AG09309 (cell line): ENCODE results near the gene NCAM1.

Experiments
- DNase-seq: peaks from one replicate; pipeline ENCODE4 v3.0.0-alpha.2; 2010; ENCODE audit warnings: low read depth
- H3K4me3 ChIP-seq: 2 replicates; pipeline ENCODE4 v1.5.1; 2011; ENCODE audit warnings: mild to moderate bottlenecking, low read depth, low read length, moderate library complexity; ENCODE audit not compliant: control insufficient read depth
- TF ChIP-seq, protein P1 (sequence below): IDR thresholded peaks from 2 replicates; pipeline ENCODE4 v1.5.1; 2011; ENCODE audit warnings: mild to moderate bottlenecking, low read depth, low read length, inconsistent platforms; ENCODE audit not compliant: insufficient read depth, control insufficient read depth; ENCODE audit errors: missing control alignments

Gene NCAM1

DNA sequence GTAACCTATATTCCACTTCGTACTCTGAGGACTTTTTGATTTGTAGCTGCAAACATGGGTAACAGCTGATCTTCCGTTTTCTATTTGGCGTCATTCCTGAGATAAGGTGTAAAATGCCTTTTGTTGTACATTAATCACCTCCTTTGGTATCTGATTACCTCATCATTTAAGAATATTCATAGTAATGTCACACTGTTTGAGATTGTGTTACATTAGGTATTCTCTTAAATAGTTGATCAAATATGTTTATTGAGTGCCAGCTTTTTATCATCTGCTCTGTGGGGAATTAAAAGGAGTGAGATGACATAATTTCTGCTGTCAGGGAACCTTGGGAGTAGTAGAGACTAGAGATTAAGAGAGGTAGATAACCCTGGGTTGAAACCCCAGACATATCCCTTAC is 5.9 kb downstream of the NCAM1 start:
- TF ChIP-seq, protein P1, sequence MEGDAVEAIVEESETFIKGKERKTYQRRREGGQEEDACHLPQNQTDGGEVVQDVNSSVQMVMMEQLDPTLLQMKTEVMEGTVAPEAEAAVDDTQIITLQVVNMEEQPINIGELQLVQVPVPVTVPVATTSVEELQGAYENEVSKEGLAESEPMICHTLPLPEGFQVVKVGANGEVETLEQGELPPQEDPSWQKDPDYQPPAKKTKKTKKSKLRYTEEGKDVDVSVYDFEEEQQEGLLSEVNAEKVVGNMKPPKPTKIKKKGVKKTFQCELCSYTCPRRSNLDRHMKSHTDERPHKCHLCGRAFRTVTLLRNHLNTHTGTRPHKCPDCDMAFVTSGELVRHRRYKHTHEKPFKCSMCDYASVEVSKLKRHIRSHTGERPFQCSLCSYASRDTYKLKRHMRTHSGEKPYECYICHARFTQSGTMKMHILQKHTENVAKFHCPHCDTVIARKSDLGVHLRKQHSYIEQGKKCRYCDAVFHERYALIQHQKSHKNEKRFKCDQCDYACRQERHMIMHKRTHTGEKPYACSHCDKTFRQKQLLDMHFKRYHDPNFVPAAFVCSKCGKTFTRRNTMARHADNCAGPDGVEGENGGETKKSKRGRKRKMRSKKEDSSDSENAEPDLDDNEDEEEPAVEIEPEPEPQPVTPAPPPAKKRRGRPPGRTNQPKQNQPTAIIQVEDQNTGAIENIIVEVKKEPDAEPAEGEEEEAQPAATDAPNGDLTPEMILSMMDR, result no peak
- no peak overlapping the region for H3K4me3 ChIP-seq
- DNase-seq, result no peak

DNA sequence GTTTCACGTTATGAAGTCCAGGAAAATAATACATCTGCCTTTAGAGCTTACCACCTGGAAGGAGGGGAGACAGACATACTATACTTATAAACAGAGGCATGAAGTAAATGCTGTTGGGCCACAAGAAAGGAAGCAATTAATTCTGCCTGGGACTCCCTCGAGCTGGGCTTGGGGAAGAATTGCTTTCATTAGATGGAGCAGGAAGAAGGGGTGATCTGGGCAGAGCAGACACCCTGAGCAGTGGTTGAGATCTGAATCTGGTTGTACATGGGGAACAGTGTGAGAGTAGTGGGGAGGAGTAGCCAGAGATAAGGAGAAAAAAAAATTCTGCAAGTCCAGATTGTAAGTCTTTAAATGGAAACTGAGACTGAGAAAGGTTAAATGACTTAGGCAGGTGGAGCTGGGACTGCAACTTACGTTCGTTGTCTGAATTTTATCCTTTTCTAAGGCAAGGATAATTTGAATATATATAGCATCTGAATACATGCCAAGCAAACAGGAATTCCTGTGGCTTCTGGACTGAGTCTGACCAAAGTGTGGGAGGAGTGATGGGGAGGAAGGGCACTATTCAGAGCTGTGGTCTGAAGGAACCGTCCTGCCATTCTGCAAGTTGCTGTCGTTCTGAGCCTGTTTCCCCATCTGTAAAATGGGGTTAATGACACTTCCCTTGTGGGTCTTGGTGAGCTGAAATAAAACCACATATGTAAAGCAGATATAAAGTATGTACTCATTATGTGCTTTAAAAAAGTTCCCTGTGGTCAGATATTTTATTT is 7.9 kb downstream of the NCAM1 start:
- no peak overlapping the region for H3K4me3 ChIP-seq
- peak; percentile 2 for DNase-seq
- TF ChIP-seq, protein P1, result no peak

DNA sequence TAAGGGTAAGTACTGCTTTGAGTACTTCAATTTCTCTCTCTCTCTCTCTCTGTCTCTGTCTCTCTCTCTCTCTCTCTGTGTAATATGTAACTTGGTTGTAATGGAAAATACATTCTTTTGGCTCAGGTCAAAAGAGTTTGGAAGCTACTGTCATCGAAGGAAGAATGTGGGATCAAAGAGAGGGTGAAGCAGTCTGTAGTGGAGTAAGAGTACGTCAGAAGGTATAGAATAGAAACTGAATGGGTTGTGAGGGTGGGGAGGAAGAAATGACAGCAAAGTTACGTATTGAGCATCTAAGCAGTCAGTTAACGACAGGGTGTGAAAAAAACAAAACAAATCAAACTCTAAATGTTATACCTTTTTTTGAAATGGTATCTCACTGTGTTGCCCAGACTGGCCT is 10.0 kb downstream of the NCAM1 start:
- H3K4me3 ChIP-seq, result no peak overlapping the region
- no peak for DNase-seq
- TF ChIP-seq, protein P1, result no peak

DNA sequence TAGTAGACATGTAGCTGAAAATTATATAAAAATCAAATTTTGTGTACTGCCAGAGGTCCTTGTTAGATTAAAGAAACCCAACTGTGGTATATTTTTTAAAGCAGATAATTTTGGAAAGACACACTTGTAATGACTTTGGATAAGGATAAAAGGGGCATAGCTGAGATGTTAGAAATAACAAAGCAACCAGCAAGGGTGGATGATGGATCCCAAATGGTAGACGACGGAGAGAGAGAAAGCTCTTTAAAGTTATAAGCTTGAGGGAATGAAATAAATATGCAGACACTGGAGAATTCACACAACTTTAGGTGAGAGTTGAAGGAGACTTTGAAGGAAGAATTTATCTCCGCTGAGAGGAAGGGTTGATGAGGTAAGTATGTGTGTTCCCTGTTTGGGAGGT is 10.6 kb downstream of the NCAM1 start:
- DNase-seq, result no peak
- no peak overlapping the region for H3K4me3 ChIP-seq
- TF ChIP-seq, protein P1, result no peak

DNA sequence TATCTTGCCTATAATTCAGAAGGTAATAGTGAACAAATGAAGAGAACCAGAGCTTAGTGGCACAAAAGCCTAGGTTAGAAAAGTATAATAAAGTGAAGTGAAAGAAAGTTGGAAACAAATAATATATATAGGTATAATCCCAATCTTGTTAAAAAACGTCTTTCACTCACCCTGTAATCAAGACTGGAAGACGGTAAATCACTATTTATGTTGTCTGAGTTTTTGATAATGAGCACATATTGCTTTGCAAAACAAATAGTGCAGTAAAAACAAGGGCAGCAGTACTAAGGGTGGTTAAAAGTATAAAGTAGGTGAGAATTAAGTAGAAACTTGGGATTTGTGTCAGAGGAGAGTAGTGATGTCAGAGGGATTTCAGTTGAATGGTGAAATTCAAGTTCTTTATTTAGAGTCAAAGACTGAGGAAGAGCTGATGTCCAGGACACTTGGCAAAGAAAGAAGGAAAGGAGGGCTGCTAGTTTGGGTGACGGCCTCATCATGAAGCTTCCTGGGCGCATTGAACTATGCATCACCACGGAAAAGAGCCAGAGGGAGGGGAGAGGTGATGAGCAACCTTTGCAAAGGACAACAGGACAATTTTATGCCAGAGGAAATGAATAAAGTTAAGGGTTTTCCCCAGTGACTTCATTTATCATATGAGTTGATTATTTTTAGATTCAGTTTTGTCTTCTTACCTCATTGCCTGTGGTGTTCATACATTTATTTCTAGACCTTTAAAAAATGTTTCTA is 11.4 kb downstream of the NCAM1 start:
- no peak for DNase-seq
- TF ChIP-seq, protein P1, result no peak
- no peak overlapping the region for H3K4me3 ChIP-seq

DNA sequence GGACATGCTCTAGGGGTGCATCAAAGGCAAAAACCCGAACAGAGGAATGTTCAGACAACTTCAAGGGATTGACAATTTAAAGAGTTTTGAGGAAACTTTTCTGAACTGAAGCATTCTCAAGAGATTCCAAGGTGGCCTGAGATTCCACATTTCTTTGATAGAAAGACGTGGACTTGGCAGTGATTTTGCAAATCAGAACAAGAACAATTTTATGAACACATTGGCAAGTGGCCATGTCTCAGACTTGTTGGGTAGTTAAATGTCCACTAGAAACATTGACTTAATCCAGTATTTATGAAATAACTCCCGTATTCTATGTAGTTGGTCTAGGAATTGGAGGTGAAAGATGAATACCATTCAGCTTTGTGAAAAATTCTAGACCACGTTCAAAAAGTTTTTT is 13.8 kb downstream of the NCAM1 start:
- no peak overlapping the region for H3K4me3 ChIP-seq
- DNase-seq, result no peak
- TF ChIP-seq, protein P1, result no peak
